G401.6 (cell line): ENCODE measurements around the gene SBK3.
"Not testable (repeated sequence)": the region's sequence is repeated elsewhere in the genome, so short reads cannot be mapped to it uniquely, and the experiment has no call there.

ENCODE experiments used
- FAIRE-seq: peaks from 2 replicates; lab custom pipeline; 2012; peaks lifted over from hg19 to GRCh38; lab: Jason Lieb, UNC

The SBK3 gene

GRCh38 chr19:55540619-55541018 is 4.7 kb downstream of the SBK3 start:
- no peak for FAIRE-seq

DNA sequence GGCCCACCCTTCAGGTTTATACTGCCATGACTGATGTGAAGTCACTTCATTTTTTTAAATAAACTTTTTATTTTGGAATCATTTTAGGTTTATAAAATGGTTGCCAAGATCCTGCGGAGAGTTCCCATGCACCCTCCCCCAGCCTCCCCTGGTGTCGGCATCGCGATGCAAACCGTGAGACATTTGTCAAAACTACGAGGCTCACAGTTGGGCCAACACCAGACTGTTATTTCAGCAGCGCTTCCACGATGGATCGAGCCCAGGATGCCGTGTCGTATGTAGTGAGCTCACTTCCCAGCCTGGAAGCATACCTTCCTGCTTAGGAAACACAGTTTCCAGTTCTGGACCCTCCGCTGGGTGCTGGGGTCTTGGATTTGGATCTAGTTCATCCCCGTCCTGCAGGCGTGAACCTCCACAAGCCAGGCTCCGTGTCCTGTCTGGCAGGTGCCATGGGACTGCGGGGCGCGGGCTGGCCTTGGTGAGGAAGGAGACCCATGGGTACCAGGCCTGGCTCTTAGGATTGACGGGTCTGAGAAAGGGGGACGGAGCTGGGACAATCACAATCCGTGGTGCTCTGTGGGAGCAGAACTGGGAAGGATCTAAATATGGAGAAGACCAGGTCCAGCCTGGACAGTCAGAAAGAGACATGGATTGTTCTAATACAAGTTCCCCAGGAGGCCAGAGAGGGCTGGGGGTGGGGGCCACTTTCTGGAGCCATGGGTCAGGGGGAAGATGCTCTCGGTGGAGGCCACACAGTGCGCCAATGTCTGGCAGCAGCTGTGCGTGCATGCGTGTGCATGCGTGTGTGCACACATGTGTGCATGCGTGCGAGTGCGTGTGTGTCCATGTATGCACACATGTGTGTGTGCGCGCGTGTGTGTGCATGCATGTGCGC is 6.0 kb downstream of the SBK3 start:
- FAIRE-seq: no peak

DNA sequence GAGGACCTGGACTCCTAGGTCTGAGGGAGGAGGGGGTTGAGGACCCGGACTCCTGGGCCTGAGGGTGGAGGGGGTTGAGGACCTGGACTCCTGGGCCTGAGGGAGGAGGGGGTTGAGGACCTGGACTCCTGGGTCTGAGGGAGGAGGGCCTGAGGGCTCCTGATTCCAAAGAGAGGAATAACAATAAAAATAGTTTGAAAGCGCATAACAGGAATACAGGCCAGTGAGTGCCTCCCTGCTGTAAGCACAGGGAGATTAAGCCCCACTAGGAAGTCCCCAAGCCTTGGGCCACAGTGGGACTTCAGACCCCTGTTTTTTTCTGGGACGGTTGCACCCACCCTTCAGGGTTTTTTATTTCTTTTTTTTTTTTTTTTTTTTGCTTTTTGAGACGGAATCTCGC is 7.2 kb downstream of the SBK3 start:
- FAIRE-seq: no peak

GRCh38 chr19:55537741-55538111 is 7.6 kb downstream of the SBK3 start:
- FAIRE-seq: no peak

GRCh38 chr19:55536951-55537740 is 8.2 kb downstream of the SBK3 start, which contains the start of gene SBK2:
SBK2 (minus strand) TSS chr19:55537133; CDS start chr19:55536294, 839 bp downstream.
- FAIRE-seq: no peak

DNA sequence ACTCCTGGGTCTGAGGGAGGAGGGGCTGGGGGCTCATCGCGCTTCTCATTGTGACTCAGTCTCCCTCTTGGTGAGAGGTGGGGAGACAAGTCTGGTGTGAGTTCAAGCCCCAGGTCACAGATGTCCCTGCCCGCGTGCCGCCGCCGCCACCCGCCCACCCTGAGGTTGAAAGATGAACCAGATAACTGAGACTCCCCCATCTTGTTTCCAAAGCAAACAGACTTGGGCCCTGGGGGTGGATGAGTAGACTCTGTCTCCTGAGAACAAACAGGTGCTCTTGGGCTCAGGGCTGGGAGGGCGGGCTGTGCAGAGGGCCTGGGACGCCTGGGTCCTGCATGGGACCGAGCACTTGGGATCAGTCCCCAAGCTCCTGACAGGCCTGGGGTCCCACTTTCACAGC is 9.0 kb downstream of the SBK3 start:
- no peak for FAIRE-seq

DNA sequence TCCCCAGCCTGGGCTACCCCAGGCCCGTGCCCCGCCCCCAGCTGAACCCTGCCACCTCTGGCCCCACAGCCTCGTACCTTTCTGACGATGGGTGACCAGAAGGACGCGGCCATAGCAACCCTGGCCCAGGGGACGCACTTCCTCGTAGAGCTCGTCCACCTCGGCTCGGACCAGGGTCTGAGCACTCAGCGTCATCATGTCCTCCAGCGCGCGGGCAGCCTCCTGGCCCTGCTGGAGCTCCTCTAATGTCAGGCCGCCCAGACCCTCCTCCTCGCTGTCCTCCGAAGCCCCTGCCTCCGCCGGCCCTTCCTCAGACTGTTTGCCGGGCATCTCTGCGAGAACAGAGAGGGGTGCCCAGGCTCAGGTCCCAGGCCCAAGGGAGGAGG is 9.4 kb downstream of the SBK3 start:
- FAIRE-seq: no peak

- no peak for FAIRE-seq
Measured at GRCh38 chr19:55535173-55535964, 10.0 kb downstream of the SBK3 start.

DNA sequence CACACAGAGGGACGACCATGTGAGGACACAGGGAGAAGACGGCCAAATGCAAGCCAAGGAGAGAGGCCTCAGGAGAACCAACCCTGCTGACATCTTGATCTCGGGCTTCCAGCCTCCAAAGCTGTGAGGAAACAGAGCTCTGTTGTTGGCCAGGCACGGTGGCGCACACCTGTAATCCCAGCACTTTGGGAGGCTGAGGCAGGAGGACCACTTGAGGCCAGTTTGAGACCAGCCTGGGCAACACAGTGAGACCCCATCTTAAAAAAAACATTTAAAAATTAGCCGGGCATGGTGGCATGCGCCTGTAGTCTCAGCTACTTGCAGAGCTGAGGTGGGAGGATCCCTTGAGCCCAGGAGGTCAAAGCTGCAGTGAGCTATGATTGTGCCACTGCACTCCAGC is 11.1 kb downstream of the SBK3 start:
- FAIRE-seq: not testable (repeated sequence)

GRCh38 chr19:55530996-55531395 is 14.3 kb downstream of the SBK3 start:
- FAIRE-seq: no peak

GRCh38 chr19:55529636-55530234 is 15.6 kb downstream of the SBK3 start:
- FAIRE-seq: no peak

- no peak for FAIRE-seq
Measured at GRCh38 chr19:55528030-55528803, 17.1 kb downstream of the SBK3 start.

GRCh38 chr19:55527197-55528029 is 17.9 kb downstream of the SBK3 start:
- FAIRE-seq: no peak

DNA sequence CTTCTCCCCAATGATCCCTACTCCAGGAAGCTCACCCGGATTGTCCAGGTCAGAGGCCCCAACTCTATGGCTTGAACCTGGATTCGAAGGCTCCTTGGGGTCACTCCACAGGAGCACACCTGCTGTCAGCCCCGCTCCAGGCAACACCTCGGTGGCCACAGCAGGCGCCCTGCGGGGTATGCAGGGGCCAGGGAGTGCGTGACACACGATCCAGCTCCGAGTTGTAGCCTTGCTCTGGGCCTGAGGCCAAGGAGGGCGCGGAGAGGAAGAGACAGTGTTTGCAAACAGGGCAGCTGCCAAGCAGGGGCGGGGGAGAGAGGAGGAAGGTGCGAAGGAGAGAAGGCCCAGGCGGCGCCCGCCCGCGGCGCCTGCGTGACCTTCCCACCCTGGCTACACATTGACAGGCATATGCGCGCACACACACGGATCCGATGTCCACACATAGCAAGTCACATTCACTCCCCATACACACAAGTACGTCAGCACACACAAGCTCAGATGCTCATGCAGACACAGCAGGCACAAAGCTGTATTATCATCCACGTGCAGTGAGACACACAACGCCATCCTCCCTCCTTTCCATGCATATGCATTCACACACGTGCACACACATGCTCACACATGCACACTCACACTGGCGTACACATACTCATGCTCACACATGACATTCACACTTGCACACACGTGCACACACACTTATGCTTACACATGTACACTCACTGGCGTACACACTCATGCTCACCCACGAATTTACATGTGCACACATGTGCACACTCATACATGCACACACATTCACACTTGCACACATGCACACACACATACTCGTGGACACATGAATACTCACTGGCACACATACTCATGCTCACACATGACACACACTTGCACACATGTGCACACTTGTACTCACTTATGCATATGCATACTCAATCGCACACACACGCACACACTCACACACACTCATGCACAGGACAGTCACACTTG is 18.8 kb downstream of the SBK3 start:
- FAIRE-seq: no peak

GRCh38 chr19:55525289-55526101 is 19.8 kb downstream of the SBK3 start:
- FAIRE-seq: no peak

DNA sequence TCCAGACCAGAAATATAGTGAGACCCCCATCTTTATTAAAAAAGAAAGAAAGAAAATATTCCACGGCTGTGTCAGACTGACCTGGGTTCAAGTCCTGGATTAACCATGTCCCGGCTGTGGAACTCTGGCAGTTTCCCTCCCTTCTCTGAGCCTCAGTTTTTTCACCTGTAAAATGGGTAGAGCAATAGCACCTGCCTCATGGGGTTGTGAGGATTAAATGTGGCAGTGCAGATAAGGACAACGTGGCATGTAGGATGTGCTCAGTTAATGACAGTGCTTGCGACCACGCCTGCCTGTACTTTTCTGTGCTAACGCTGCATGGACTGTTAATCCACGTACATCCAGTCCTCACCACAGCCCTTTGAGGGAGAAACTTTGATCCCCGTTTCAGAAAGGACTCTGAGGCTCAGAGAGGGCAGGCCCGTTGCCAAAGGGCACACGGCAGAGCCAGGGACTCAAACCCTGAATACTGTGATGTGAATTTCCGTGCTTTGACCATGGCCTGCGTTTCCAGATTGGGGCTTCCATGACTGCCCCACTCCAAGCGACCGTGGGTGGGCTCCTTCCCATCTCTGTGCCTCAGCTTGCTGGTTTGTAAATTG is 24.6 kb downstream of the SBK3 start:
- FAIRE-seq: no peak

GRCh38 chr19:55519451-55520311 is 25.7 kb downstream of the SBK3 start:
- FAIRE-seq: no peak
